CD8-positive, alpha-beta memory T cell (primary cell): ENCODE measurements around the gene PTCSC3. TPM values are rescaled to one million over a fixed set of nuclear protein-coding genes. Genes with fewer than 3 reads are reported as not detected.

Source experiments
- CTCF ChIA-PET: fragments of 350-600 bp; sonication (Branson Sonifier 250); formaldehyde crosslinking; loops from one replicate; lab custom pipeline; 2021; ENCODE audit warnings: antibody characterized with exemption; lab: Charles Lee
- POLR2A ChIA-PET: fragments of 350-600 bp; sonication (Branson Sonifier 250); formaldehyde crosslinking; loops from one replicate; lab custom pipeline; 2021; ENCODE audit warnings: antibody characterized with exemption; lab: Charles Lee
- DNase-seq, 5 donors: peaks; one replicate each; pipeline versions ENCODE4 v3.0.0 to v3.0.0-alpha.2; 2020 to 2022; ENCODE audit warnings: mixed read lengths in 1 of 5
- H3K27ac ChIP-seq: one replicate; pipeline ENCODE4 v1.7.0; 2013; ENCODE audit warnings: low read depth, mild to moderate bottlenecking, low read length, moderate library complexity
- H3K27me3 ChIP-seq: 2 replicates; pipeline ENCODE4 v1.7.0; 2013; ENCODE audit warnings: low read length, mild to moderate bottlenecking; ENCODE audit not compliant: insufficient read depth, poor library complexity, severe bottlenecking
- H3K36me3 ChIP-seq: 2 replicates; pipeline ENCODE4 v1.7.0; 2013; ENCODE audit warnings: mild to moderate bottlenecking, low read length, moderate library complexity; ENCODE audit not compliant: insufficient read depth
- H3K4me1 ChIP-seq: 2 replicates; pipeline ENCODE4 v1.7.0; 2013; ENCODE audit warnings: mild to moderate bottlenecking, low read length, moderate library complexity; ENCODE audit not compliant: insufficient read depth
- H3K4me3 ChIP-seq: 2 replicates; pipeline ENCODE4 v1.7.0; 2013; ENCODE audit warnings: mild to moderate bottlenecking, low read length
- H3K9me3 ChIP-seq: 2 replicates; pipeline ENCODE4 v1.7.0; 2013; ENCODE audit warnings: mild to moderate bottlenecking, low read length
- H3K27ac Mint-ChIP-seq, 8 donors: one replicate each; pipeline ENCODE4 v1.8.0; 2020 to 2021; ENCODE audit warnings: mixed read lengths in 8 of 8, mild to moderate bottlenecking in 6 of 8, inconsistent platforms in 3 of 8, moderate library complexity in 3 of 8
- H3K27me3 Mint-ChIP-seq, 2 donors: one replicate each; pipeline ENCODE4 v1.8.0; 2020 to 2021; ENCODE audit warnings: mixed read lengths in 2 of 2, mild to moderate bottlenecking in 1 of 2, moderate library complexity in 1 of 2
- H3K36me3 Mint-ChIP-seq, 3 donors: one replicate each; pipeline ENCODE4 v1.8.0; 2020 to 2021; ENCODE audit warnings: mixed read lengths in 3 of 3, inconsistent platforms in 1 of 3, mild to moderate bottlenecking in 1 of 3
- H3K4me1 Mint-ChIP-seq, 3 donors: one replicate each; pipeline ENCODE4 v1.8.0; 2020 to 2021; ENCODE audit warnings: mixed read lengths in 3 of 3, inconsistent platforms in 1 of 3, mild to moderate bottlenecking in 1 of 3
- H3K4me3 Mint-ChIP-seq, 7 donors: one replicate each; pipeline ENCODE4 v1.8.0; 2020 to 2021; ENCODE audit warnings: mixed read lengths in 7 of 7, mild to moderate bottlenecking in 6 of 7, moderate library complexity in 4 of 7, inconsistent platforms in 2 of 7
- H3K9me3 Mint-ChIP-seq, 5 donors: one replicate each; pipeline ENCODE4 v1.8.0; 2020 to 2022; ENCODE audit warnings: mixed read lengths in 5 of 5, mild to moderate bottlenecking in 3 of 5, moderate library complexity in 2 of 5, inconsistent platforms in 1 of 5
- polyA plus RNA-seq: library from polyadenylated mRNA; unstranded; fragments of 300-500 nt; fragmentation: Illumina TruSeq; gene quantifications from one replicate; pipeline ENCODE4 v1.2.3, GENCODE V29; 2021
- total RNA-seq, 2 experiments: library from RNA; stranded (reverse); gene quantifications; one replicate each; pipeline ENCODE4 v1.2.3, GENCODE V29; 2021

The PTCSC3 gene
- total and polyA plus RNA-seq, 3 experiments from 2014 or later: not detected

DNA sequence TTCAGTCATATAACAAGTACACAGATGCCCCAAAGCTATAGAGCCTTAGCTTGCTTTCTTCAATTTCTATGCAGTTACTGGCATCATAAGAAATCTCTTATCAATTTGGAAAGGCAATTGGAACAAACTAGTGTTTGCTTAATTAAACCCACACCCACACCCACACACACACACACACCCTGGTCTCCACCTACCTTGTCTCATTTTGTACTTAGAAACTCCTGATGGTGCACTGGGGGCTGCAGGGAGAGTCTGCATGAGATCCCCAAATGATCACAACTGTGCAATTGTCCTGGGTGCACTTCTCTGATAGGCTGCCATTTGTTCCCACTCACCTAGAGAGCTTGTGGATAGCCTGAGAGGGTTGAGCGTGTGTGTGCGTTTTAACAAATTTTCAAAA, 40.5 kb upstream of the PTCSC3 start:
- Mint-ChIP-seq H3K36me3 (no peaks in the 10 kb centered on the region), H3K27ac (no peak overlapping the region), H3K9me3 (no peaks in the 10 kb centered on the region), H3K27me3 (peaks cover 8 to 27% of the 10 kb centered on the region in 2 donors), H3K4me1 (no peaks in the 10 kb centered on the region), H3K4me3 (no peak overlapping the region)
- Histone ChIP-seq H3K27ac (no peak overlapping the region), H3K4me3 (no peak overlapping the region), H3K27me3 (peaks cover 3% of the 10 kb centered on the region), H3K36me3 (no peaks in the 10 kb centered on the region), H3K4me1 (no peaks in the 10 kb centered on the region), H3K9me3 (no peaks in the 10 kb centered on the region)
- ChIA-PET POLR2A (no interaction called here), CTCF (no interaction called here)
- no peak for DNase-seq

DNA sequence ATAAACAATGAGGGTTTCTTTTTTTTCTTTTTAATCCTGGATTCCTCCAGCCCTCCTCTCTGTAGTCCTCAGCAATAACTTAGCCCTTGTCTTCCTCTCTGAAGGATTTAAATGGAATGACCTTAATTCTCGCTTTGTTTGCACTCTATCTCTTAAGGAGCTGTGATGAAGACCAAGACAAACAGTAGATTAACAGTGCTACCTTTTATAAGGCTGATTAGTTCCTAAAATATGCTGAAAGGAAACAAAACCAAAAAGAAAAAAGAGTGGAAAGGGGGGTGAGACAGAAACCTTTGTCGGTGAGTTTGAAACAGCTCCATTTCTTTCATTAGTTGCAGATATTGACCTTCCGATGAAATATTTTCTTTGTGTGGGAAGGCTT, 38.7 kb upstream of the PTCSC3 start:
- H3K4me3 Mint-ChIP-seq: no peak overlapping the region
- H3K27me3 ChIP-seq: peaks cover 3% of the 10 kb centered on the region
- H3K27me3 Mint-ChIP-seq: peaks cover 8 to 27% of the 10 kb centered on the region in 2 donors
- no peaks in the 10 kb centered on the region for H3K9me3 Mint-ChIP-seq
- DNase-seq: no peak
- ChIA-PET CTCF (no interaction called here), POLR2A (no interaction called here)
- H3K36me3 Mint-ChIP-seq: no peaks in the 10 kb centered on the region
- H3K27ac Mint-ChIP-seq: no peak overlapping the region
- no peaks in the 10 kb centered on the region for H3K4me1 Mint-ChIP-seq
- H3K4me3 ChIP-seq: no peak overlapping the region
- H3K9me3 ChIP-seq: no peaks in the 10 kb centered on the region
- H3K27ac ChIP-seq: no peak overlapping the region
- no peaks in the 10 kb centered on the region for H3K4me1 ChIP-seq
- H3K36me3 ChIP-seq: no peaks in the 10 kb centered on the region

DNA sequence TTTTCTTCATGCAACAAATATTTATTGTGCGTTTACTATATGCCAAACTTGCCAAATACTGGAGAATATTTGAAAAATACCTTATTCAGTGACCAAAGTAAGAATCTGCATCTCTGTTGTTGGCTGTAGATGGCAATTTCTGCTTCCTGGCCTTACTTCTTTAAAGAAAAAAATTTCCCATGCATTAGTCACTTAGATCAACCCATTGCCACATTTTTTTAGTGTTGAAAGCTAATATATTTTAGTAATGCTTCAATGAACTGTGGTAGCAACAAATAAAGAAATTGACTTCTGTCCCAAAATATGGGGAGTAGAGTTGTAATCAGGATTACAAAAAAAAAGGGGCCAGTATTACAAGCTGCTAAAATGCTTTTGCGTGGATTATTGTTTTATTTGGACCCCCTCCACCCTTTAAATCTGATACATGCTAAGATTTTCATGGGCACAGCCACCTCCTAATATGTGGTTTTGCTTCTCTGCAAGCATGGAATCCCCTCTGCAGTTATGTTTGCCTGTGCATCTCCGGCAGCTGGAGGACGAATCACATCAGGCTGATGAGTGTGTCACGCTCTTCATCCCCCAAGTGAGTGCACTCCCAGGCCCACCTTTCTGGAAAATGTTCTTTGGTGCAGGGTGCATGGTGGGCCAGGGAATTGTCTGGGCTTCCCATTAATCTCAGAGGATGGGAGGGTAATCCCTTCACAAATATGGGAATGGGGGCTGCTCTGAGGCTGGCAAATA, 38.1 kb upstream of the PTCSC3 start:
- no peak overlapping the region for H3K4me3 ChIP-seq
- peaks cover 3% of the 10 kb centered on the region for H3K27me3 ChIP-seq
- H3K36me3 ChIP-seq: no peaks in the 10 kb centered on the region
- H3K36me3 Mint-ChIP-seq: no peaks in the 10 kb centered on the region
- H3K27ac ChIP-seq: no peak overlapping the region
- no peaks in the 10 kb centered on the region for H3K9me3 Mint-ChIP-seq
- ChIA-PET POLR2A (no interaction called here), CTCF (no interaction called here)
- peaks cover 8 to 27% of the 10 kb centered on the region in 2 donors for H3K27me3 Mint-ChIP-seq
- H3K4me1 ChIP-seq: no peaks in the 10 kb centered on the region
- no peaks in the 10 kb centered on the region for H3K4me1 Mint-ChIP-seq
- H3K9me3 ChIP-seq: no peaks in the 10 kb centered on the region
- no peak overlapping the region for H3K27ac Mint-ChIP-seq
- DNase-seq: no peak
- no peak overlapping the region for H3K4me3 Mint-ChIP-seq

DNA sequence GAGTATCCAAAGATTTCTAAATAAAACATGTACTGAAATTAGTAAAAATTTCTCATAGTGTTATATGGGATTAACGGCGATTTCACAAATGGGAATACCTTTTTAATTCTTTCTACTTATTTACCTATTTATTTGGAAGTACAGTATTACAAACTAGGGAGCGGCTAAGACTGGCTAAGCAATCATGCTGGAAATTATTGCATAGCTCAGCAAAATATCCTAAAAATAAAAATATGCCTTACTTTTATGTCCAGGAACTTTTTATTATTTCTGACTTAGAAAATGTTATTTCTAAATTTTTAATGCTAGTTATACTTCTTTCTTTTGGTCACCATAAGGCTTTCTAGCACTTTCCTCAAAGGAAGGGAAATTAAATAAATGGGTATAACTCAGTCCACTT, 36.5 kb upstream of the PTCSC3 start:
- Mint-ChIP-seq H3K9me3 (no peaks in the 10 kb centered on the region), H3K36me3 (no peaks in the 10 kb centered on the region), H3K4me3 (no peak overlapping the region), H3K4me1 (no peaks in the 10 kb centered on the region), H3K27me3 (peaks cover 8 to 27% of the 10 kb centered on the region in 2 donors), H3K27ac (no peak overlapping the region)
- Histone ChIP-seq H3K36me3 (no peaks in the 10 kb centered on the region), H3K27me3 (peaks cover 3% of the 10 kb centered on the region), H3K4me3 (no peak overlapping the region), H3K9me3 (no peaks in the 10 kb centered on the region), H3K27ac (no peak overlapping the region), H3K4me1 (no peaks in the 10 kb centered on the region)
- CTCF ChIA-PET: no interaction called here
- DNase-seq: no peak
- POLR2A ChIA-PET: no interaction called here

DNA sequence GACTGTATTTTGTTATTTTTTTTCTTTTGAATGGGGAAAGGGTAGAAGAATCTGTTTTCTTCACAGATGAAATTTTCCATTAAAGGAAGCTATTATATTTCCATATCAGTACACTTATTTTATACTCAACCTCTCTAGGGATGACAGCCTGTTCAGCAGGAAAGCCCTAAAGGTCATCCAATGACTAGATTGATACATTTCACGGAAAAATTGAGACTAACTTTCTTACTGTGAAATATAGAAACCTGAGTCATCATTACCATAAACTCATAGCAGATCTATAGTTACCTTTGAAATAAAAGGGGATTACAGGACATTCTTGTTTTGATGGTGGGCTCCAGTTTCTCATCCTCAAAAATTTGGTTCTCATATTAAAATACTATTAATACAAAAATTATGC, 36.1 kb upstream of the PTCSC3 start:
- ChIA-PET CTCF (no interaction called here), POLR2A (no interaction called here)
- Mint-ChIP-seq H3K4me3 (no peak overlapping the region), H3K36me3 (no peaks in the 10 kb centered on the region), H3K4me1 (no peaks in the 10 kb centered on the region), H3K27me3 (peaks cover 8 to 25% of the 10 kb centered on the region in 2 donors), H3K27ac (no peak overlapping the region), H3K9me3 (no peaks in the 10 kb centered on the region)
- Histone ChIP-seq H3K27ac (no peak overlapping the region), H3K4me3 (no peak overlapping the region), H3K4me1 (no peaks in the 10 kb centered on the region), H3K27me3 (no peaks in the 10 kb centered on the region), H3K36me3 (no peaks in the 10 kb centered on the region), H3K9me3 (no peaks in the 10 kb centered on the region)
- DNase-seq: no peak

DNA sequence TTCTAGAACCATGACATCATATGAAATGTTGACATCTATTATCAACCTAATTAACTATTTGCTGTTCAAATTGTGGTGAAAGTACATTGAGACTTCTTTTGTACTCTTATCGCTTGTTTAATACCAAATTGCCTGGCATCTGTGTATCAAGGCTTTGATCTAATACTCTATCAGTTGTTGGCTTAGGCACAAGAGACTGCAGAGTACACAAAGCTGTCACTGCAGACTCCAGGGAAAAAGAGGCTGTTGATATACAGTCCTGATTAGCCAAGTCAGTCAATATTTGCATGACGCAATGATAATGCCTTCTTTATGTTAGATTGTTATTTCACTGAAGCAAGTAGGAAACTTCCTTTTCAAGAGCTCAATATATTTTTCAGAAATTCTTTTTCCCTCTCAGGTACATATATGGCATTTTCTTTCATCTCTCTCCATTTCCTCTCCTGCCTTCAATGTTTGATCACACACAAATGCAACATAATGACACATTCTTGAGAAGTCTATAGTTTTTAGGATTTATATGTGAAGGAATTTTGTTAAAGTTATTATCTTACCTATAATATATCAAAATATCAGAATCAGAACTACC, 32.3 kb upstream of the PTCSC3 start:
- no peak for DNase-seq
- no peaks in the 10 kb centered on the region for H3K27me3 ChIP-seq
- no peaks in the 10 kb centered on the region for H3K9me3 Mint-ChIP-seq
- H3K9me3 ChIP-seq: no peaks in the 10 kb centered on the region
- no peak overlapping the region for H3K4me3 ChIP-seq
- H3K4me3 Mint-ChIP-seq: no peak overlapping the region
- no peaks in the 10 kb centered on the region for H3K36me3 ChIP-seq
- no peak overlapping the region for H3K27ac Mint-ChIP-seq
- POLR2A ChIA-PET: no interaction called here
- H3K27ac ChIP-seq: no peak overlapping the region
- peaks cover 1 to 6% of the 10 kb centered on the region in 2 donors for H3K27me3 Mint-ChIP-seq
- no peaks in the 10 kb centered on the region for H3K4me1 ChIP-seq
- H3K4me1 Mint-ChIP-seq: no peaks in the 10 kb centered on the region
- CTCF ChIA-PET: no interaction called here
- H3K36me3 Mint-ChIP-seq: no peaks in the 10 kb centered on the region

DNA sequence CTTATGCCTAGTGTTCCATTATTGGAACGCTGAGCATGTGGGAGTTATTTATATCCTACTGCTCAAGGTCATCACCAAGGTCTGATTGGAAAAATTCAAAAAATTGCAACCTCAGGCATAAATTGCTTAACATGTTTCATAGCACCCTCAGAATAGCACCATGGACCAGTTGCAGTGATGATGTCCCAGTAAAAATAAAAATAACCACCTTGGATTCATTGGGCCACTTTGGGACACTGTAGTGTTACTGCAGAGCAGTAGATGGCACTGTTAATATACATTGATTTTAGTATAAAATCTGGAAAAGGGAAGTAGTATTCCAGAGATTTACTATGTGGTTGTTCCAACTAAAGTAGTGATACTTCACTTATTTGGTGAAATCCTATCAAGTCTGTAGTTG, 31.0 kb upstream of the PTCSC3 start:
- Mint-ChIP-seq H3K27ac (no peak overlapping the region), H3K27me3 (peaks cover 0 to 1% of the 10 kb centered on the region in 2 donors), H3K9me3 (peaks cover 0 to 3% (median 0%) of the 10 kb centered on the region in 5 donors), H3K4me1 (no peaks in the 10 kb centered on the region), H3K36me3 (no peaks in the 10 kb centered on the region), H3K4me3 (no peak overlapping the region)
- Histone ChIP-seq H3K27me3 (no peaks in the 10 kb centered on the region), H3K4me3 (no peak overlapping the region), H3K36me3 (no peaks in the 10 kb centered on the region), H3K27ac (no peak overlapping the region), H3K4me1 (no peaks in the 10 kb centered on the region), H3K9me3 (no peaks in the 10 kb centered on the region)
- CTCF ChIA-PET: no interaction called here
- POLR2A ChIA-PET: no interaction called here
- DNase-seq: no peak

DNA sequence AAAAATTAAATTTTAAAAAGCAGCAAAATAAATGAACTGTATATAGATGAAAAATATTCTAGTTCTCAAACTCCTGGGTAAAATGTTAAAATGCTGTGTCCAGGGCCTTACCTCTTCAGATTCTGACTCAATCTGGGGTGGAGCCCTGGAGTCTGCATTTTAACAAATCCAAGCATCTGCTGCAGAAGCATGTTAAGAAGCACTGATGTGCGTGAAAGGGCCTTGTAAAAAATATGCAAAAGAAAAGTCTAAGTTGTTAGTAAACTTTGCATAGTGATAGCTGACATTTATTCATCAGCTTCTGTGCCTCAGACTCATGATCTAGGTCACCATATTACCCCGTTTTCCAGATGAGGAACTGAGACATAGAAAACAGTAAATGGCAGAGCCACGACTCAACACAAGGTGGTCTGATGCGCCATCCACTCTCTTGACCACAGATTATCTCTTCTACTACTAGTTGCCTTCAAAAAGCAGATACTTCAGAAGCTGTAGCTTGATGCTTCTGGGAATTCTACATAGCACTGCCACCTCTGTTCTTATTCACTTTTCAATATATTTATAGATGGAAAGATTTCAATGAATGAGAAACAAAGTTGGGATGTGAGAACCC, 28.0 kb upstream of the PTCSC3 start:
- POLR2A ChIA-PET: no interaction called here
- H3K4me3 Mint-ChIP-seq: no peak overlapping the region
- H3K36me3 Mint-ChIP-seq: no peaks in the 10 kb centered on the region
- DNase-seq: no peak
- no peaks in the 10 kb centered on the region for H3K9me3 ChIP-seq
- no peaks in the 10 kb centered on the region for H3K27me3 ChIP-seq
- no peak overlapping the region for H3K4me3 ChIP-seq
- no peak overlapping the region for H3K27ac Mint-ChIP-seq
- H3K9me3 Mint-ChIP-seq: peaks cover 0 to 3% (median 0%) of the 10 kb centered on the region in 5 donors
- no peak overlapping the region for H3K27ac ChIP-seq
- no peaks in the 10 kb centered on the region for H3K4me1 Mint-ChIP-seq
- no peaks in the 10 kb centered on the region for H3K4me1 ChIP-seq
- CTCF ChIA-PET: no interaction called here
- peaks cover 0 to 1% of the 10 kb centered on the region in 2 donors for H3K27me3 Mint-ChIP-seq
- no peaks in the 10 kb centered on the region for H3K36me3 ChIP-seq
